Measurements from ENCODE around the gene C1S.

Gene C1S

GRCh38 chr12:7079826-7080125 is 19.3 kb downstream of the C1S start:
- DNase-seq: peak; percentile 17

DNA sequence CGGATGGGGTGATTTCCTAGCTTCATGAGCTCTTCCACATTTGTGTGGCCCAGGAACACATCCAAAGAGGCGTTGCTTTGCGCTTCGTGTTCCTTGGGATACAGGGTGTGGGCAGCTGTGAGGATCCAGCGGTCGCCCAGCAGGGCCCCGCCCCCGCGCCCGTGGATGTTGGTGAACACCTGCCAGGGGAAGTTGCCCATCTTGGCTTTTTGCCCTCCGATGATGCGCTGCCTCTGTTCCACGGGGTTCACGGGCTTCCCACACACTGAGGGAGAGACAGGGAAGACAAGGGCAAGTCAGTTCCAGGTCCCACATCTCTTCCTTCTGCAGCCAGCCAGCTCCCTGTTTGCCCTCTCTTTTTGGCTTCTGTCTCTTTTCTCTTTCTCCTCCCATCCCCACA is 20.5 kb downstream of the C1S start:
- no peak for DNase-seq

GRCh38 chr12:7083125-7083524 is 22.6 kb downstream of the C1S start:
- no peak for DNase-seq

DNA sequence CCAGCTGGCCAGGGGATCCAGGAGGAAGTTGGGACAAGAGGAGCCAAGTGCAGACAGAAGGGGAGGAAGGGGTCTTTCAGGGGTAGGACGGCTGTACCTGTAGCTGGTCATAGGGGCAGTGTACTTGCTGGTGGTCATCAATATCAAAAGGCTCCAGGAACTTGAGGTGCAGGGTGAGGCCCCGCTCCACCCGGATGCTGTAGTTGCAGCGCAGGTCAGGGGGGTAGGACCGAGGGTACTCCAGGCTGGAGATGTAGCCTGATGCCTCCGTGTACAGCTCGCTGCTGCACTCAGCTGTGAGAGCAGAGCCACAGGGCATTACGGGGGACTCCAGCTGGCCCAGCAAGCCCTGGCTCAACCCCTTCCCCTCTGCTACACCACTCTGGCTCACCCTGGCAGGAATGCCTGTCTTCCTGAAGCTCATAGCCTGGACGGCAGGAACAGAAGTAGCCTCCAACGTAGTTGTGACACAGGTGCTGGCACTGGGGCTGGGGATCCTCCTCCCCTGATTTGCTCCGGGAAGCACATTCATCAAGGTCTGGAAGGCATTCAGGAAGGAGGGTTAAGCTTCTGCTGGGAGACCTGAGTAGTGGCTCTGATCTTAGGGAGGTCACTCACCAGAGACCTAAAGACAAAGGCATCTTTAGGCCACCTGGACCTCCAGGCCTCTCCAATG is 28.8 kb downstream of the C1S start:
- DNase-seq: no peak

GRCh38 chr12:7090222-7090998 is 29.9 kb downstream of the C1S start:
- DNase-seq: no peak

DNA sequence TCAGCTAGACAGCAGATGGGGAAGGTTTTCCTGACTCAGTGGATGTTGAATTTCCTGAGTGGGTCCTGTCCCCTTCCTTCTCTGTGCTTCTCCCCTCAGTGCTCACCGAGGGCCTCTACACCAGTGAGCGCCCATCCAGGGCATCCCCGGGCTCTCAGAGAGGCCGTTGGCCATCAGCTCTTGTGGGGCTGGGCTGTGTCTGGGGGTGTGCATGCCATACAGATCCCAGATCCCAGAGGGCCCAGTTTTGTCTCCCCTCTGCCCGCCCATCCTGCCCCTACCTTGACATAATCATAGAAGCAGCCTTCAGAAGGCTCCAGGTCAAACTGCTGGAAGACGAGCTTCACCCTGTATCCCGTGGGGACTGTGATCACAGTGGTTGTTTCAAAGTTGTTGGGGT is 30.7 kb downstream of the C1S start:
- DNase-seq: no peak

- no peak for DNase-seq
Observed at GRCh38 chr12:7091660-7092228, 31.2 kb downstream of the C1S start.

DNA sequence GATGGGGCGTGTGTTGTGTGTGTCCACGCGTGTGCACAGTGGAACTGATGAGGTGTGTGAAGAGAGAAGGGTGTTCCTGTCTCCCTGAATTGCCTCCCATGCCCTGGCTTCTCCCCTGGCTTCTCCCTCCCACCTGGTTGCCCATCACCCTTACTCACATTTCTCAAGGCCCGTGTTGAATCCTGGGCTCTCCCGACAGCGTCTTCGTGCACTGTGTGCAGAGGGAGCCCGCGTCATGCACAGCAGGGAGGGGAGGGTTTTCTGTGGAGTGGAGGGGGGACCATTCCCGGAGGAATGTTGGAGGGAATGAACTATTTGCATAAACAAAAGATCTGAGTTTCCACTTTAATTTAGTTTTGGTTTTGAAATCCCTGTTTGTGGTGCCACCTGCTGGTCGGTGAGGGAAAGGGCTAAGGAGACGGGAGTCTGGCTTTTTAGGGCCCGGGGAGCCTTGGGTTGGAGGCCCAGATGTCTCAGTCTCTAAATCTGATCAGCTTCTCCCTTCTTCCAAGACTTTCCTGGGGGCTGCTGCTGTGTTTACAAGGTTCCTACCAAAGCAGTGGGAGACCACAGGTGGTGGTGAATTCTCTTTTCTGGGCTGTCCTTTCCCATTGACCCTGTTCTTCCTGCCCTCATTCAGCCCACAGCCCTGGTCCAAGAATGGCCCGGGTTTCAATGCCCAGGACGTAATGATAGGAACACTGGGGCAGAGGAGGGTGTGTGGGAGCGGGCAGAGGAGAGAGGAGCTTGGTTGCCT is 31.9 kb downstream of the C1S start, which contains the start of gene C1R:
TSS of gene C1R (minus strand) at position 217 of the 757 bp plus-strand sequence. CDS start at position 160, 57 bp downstream.
- peak; percentile 36 for DNase-seq

- DNase-seq: no peak
Observed at GRCh38 chr12:7092986-7093460, 32.5 kb downstream of the C1S start.

DNA sequence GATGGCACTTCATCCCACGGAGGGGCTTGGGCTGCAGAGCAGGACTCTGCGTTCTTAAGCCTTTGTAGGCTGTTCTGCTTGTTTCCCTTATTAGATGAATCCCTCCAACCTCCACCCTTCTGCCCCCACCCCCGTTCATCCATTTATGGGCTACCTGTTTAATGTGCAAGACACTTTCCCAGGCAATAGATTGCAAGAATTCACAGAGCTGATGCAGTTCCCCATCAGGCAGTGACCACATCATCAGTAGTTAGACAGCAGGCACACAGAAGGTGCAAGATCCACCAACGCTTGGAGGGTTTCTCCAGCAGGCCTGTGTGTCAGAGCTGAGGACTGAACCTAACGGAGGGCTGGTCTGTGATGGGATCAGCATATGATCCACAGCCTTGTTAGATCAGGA is 33.0 kb downstream of the C1S start:
- no peak for DNase-seq

GRCh38 chr12:7093892-7094291 is 33.4 kb downstream of the C1S start:
- DNase-seq: no peak

DNA sequence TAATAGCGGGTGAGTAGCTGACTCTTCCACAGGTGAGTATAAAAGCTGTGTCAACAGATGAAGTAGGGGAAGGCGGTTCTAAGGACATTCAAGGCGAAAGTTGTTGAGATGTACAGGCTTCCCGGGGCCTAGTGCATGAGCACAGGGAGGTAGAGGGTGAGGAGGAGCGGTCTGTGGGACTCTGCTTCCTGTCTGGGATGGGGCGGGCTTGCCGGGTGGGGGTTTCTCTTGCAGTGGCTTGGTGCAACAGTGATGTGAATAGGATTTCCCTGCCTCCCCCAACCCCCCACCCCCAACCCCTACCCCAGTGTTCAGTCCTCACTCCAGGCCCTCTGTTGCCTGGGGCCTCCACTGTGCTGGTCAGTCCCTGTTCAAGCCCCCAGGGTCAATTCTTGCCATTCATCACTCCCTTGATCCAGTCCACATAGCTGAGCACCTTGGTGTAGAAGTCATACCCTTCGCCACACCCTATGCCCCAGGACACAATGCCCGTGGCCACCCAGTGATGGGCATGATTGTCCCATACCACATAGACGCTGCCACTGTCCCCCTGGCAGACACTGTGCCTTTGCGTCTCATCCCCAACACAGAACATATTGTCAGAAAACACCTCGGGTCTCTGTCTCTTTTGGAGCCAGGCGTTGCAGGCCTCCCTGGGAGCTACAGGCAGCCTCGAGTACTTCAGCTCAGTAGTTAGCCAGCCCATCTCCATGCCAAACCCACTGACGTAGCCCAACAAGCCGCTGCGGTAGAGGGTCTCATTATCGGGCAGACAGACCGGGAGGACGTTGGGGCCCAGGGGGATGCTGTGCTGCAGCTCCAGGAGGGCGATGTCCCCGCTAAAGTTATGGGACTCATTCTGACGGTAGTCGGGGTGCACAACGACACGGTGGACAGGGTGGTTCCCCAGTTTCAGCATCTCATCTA is 35.8 kb downstream of the C1S start:
- DNase-seq: no peak

- DNase-seq: no peak
Observed at GRCh38 chr12:7096979-7097378, 36.5 kb downstream of the C1S start.

DNA sequence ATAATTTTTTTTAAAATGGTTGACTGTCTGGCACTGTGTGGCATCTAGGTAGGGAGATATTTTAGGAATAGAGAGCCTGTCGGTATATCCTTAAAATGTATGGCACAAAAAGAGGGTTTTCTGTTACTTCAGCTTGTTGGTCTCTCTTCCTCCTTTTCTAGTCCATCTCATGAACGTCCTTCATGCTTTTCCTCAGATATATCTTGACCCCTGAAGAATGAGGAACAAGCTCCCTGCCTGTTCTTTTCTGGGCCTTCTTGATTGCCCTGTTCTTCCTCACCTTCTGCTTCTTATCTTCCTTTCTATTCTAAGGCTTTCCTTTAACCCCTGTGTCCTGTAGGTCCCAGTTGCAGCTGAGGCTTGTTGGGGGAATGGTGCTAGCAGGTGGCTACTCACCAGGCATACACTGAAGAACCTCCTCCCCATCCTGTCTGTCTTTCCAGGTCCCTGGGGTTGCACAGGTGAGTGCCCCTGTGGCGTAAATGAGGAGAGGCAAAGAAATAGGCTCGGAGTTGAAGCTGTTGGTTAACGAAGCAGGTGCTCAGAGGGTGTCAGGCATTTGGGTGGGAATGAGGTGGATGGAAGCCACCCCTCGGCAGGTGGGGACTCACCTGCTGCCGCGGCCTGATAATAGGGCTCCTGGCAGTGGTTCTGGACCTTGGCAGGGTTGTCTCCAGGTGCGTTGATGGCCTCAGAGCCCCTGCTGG is 38.9 kb downstream of the C1S start:
- no peak for DNase-seq

DNA sequence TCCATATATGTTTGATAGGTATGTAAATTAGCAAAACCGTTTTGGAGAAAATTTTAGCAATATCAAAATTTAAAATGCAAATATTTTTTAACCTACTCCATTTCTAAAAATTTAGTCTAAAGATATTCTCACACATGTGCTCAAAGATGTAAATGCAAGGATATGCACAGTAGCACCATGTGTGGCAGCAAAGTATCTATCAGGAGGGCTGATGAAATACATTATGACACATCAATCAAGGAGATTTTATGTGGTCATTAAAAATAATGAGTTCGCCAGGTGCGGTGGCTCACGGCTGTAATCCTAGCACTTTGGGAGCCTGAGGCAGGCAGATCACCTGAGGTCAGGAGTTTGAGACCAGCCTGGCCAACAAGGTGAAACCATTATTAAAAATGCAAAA is 39.7 kb downstream of the C1S start:
- DNase-seq: no peak

- no peak for DNase-seq
Observed at GRCh38 chr12:7101047-7101693, 40.7 kb downstream of the C1S start.

- DNase-seq: no peak
Observed at GRCh38 chr12:7101694-7102131, 41.2 kb downstream of the C1S start.

DNA sequence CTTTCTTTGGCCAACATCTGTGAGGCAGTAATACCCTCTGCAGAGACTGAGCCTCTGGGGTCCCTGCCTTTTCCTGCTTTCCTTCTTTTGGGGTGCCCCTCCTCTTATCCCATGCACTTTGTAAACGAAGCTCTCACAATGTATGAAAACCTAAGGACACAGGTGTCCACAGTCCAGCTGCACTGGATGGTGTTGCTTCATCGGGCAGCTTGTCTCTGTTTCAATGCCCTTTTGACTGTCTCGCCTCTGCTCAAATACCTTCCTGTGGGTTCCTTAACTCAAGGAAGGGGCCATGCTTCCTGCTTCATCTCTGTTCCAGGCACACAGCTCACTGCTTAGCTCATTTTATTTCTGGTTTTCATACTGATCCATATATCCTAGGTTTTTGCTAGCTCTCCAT is 42.1 kb downstream of the C1S start:
- DNase-seq: no peak

DNA sequence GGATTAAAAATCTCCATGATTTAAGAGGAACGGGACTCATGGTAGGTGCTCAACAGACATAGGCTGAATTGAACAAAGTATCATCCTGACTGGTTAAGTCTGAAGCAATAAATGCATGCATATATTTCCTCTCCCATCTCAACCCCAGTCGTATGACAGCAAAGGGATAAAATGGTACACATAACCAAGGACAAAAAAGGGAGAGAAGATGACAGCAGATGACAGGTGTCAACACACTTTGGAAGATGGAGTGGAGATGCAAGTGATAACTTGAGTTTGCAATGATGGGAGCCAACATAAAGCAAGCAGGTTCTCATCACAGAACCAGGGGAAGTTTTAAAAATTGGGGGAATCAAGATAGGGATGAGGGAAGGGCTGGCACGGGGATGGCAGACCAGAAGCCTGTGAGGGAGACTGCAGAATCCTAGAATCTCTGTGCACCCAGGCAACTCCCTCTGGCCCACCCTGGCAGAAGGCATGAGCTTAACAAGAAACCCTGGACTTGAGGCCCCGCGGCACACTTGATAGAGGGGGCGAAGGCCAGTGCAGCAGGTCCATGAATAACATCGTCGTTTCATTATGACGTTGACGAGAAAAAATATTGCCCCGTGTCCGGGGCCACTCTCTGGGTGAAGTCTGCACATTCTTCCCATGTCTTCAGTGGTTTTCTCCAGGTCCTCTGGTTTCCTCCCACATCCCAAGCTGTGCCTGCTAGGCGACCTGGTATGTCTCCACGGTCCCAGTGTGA is 43.5 kb downstream of the C1S start:
- no peak for DNase-seq

DNA sequence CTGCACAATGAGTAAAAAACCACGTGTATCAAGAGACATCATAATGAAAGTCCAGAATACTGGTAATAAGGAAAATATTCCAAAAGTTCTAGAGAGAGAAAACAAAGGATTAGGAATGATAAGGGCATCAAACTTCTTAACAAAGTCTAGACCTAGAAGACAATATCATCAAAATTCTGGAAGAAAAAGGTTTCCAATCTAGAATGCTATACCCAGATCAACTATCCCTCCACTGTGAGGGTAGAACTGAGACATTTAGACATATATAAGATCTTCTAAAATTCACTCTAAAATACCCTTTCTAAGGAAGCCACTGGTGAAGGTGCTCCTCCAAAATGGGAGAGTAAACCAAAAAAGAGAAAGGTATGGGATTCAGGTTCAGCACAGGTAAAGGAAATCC is 45.6 kb downstream of the C1S start:
- no peak for DNase-seq

Measured in kidney glomerular epithelial cell (primary cell).